Measurements from ENCODE around the gene ZMYND8. TPM values are rescaled to one million over a fixed set of nuclear protein-coding genes. Genes with fewer than 3 reads are reported as not detected.
"Not testable (repeated sequence)": the region's sequence is repeated elsewhere in the genome, so short reads cannot be mapped to it uniquely, and the experiment has no call there.

The ZMYND8 gene
- 51.4 and 52.3 TPM in 2 replicates for total RNA-seq

DNA sequence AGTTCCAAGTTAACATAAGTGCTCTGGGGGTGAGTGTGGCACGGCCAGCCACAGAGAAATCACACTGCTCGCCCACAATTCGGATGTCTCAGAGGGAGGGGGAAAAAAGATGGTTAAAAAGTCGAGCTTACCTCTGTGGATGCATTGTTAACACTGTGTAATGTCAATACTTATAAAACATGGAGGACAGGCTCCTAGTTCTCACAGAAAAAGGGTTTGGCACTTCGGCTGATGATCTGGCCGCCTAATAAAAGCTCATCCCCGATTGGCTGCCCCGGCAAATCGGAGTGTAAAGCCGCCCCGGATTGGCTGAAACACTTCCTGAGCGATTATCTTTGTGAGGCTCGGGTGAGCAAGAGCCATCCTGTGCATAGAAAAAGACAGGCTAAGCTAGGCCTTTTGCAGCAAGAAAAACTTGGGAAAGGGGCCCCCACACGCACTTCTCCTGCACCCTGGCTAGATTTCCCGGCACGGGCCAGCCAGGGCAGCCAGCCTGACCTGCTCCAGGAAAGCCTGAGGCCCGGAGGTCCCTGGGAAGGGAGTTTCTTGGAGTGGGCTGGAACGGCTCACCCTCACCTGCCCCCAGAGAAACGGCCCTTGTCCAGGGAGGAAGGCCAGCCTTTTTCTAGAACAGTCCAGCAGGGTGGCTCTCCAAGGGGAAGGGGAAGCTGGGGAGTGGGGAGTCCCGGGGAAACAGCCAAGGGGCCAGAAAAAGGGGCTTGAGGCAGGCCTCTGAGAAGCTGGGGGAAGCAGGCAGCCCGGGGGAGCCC, at the start of gene ZMYND8:
Gene ZMYND8, minus strand, starts transcription at position 174 of the 770 bp plus-strand sequence. Its CDS starts 29 bp downstream, at position 145.
- intact Hi-C loops (cut with micrococcal nuclease) = loop anchor here (1.0 to 2.0 kb wide), 6 partner anchors 24 to 366 kb away; partner anchors contain the start of gene NCOA3

DNA sequence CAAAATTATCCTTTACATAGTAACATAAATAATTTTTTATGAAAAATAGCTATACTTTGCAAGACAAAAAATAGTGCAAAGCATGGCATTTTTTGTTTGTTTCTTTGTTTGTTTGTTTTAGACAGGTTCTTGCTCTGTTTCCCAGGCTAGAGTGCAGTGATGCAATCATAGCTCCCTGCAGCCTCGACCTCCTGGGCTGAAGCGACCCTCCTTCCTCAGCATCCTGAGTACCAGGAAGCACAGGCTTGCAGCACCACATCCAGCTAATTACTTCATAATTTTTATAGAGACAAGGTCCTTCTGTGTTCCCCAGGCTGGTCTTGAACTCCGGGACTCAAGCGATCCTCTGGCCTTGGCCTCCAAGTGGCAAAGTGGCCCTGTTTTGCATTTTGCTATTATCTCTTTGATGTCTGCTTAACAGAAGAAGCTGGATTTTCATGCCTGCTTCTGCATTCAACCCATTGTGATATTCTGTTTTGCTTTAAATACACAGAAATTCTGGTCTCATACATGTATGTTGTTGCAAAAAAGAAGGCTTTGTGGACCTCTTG, 49.4 kb upstream of the ZMYND8 start:
- intact Hi-C loops (cut with micrococcal nuclease) = no loop called here

DNA sequence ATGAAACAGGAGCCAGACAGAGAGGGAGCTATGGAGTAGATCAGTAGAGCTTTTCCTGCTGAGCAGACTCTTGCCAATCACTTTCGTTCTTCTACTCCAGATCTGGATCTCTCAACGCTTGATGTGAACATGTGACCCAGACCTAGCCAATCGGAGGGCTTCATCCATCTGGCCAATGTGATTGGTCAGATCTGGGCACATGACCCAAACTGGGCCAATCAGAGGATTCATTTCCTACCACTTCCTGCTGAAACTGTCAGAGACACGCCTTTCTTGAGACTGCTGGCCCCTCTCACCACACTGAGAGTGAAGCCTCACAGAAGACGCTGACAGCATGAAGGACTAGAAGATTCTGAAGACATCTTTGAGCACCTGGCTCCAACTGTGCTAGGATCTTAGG, 44.2 kb upstream of the ZMYND8 start:
- intact Hi-C loops (cut with micrococcal nuclease) = no loop called here

DNA sequence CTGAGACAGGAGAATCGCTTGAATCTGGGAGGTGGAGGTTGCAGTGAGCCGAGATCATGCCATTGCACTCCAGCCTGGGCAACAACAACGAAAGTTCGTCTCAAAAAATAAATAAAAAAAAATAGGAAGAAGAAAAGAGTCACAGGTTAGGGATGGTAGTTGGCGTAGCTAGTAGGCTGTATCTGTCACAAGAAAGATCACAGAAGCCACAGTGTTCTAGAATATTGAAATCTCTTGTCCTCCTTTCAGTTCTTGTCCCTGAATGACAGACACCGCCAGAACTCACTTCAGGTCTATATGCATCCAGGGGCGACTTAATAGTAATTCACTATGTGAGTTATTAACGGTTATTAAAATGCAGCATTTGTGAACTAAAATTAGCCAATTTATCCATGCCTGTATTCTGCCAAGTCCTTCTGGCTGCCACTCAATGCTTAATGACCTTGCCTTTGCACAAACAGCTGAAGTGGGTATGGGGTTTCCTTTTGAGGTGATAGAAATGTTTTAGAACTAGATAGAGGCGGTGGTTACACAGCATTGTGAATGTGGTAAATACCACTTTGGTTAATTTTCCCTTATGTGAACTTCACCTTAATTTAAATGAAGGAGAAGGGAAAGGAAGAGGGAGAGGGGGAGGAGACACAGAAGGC, 41.3 kb upstream of the ZMYND8 start:
- intact Hi-C loops (cut with micrococcal nuclease) = loop anchor here (5.0 kb wide), 1 partner anchor 105 kb away; the partner anchor contains the start of gene NCOA3

DNA sequence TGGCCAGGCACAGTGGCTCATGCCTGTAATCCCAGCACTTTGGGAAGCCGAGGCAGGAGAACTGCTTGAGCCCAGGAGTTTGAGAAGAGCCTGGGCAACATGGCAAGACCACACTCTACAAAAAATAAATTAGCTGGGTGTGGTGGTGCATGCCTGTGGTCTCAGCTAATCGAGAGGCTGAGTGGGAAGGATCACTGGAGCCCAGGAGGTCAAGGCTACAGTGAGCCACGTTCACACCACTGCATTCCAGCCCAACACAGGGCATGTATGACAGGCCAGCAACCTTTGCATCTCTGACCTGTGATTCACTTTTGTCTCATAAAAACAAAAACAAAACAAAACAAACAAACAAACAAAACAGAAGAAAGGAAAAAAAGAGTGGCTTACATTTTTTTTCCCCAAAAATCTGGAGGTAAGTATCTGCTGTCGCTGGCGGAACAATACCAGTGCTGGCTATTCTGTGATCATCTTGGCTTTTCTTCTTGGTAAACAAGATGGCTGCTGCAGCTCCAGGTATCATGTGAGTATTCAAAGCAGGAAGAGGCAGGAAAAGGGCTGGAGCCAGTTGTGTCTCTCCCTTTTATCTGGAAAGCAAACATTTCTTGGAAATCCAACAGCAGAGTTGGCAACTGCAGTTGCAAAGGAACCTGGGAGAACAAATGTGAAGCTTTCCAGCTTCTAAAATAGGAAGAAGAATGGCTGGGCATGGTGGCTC, 40.4 kb upstream of the ZMYND8 start:
- intact Hi-C loops (cut with micrococcal nuclease) = loop anchor here (5.0 kb wide), 1 partner anchor 105 kb away; the partner anchor contains the start of gene NCOA3

DNA sequence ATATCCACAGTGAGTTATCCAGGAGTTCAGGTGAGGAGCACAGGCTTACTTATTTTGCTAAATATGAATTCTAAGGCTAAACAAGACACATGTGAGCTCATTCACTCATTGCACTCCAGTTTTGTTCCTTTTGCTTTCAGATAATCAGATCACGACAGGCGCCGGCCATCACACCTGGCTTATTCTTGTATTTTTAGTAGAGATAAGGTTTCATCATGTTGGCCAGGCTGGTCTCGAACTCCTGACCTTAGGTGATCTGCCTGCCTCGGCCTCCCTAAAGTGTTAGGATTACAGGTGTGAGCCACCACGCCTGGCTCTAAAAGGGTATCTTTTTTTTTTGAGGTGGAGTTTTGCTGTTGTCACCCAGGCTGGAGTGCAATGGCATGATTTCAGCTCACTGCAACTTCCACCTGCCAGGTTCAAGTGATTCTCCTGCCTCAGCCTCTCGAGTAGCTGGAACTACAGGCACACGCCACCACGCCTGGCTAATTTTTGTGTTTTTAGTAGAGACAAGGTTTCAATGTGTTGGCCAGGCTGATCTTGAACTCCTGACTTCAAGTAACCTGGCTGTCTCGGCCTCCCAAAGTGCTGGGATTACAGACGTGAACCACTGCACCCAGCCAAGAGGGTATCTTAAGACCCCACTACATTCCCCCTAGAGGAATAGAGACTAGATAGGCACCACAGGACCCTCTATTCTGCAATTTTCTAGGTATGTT, 37.5 kb upstream of the ZMYND8 start:
- intact Hi-C loops (cut with micrococcal nuclease) = not testable (repeated sequence)

DNA sequence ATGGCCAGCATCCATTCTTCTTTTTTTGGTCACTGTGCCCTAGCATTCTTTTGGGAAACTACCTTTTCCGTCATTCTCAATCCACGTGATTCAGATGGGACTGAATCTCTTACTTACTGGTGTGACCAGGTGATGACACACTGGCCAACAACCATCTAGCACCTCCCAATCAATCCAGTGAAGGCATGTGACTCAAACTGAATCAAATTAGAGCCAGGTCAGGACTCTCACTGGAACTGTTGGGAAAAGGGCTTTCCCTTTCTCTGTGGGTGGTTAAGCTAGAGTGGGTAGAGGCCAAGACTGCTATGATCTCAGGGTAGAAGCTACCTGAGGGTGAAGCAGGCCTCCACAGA, 36.2 kb upstream of the ZMYND8 start:
- intact Hi-C loops (cut with micrococcal nuclease) = no loop called here

DNA sequence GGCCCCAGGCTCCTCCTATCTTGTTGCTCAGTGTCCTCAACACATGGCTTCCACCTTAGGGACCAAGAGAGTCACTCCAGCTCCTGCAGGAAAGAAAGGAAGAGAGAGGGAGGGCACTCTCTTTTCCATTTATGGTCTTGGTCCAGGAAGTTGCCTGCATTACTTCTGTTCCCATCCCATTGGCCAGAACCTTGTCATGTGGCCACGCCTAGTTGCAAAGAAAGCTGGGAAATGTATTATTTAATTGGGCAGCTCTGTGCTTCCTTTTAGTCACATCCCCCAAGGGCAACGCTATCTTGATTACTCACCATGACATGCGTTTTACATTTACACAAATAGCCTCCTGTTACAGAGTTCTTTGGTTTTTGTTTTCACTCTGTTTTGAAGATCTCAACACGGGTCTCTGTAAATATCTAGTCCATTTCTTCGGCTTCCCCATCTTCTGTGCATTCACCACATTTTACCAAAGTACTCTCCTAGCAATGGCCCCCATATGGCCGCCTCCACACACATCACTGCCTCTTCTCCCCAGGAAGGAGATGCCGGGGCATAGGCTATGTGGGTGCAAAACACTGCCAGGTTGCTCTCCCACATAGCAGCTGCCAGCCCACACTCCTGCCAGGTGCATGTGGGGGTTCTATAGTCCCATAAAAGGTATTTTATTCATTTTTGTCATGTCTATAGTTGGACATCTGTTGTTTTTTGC, 35.7 kb upstream of the ZMYND8 start:
- intact Hi-C loops (cut with micrococcal nuclease) = no loop called here

DNA sequence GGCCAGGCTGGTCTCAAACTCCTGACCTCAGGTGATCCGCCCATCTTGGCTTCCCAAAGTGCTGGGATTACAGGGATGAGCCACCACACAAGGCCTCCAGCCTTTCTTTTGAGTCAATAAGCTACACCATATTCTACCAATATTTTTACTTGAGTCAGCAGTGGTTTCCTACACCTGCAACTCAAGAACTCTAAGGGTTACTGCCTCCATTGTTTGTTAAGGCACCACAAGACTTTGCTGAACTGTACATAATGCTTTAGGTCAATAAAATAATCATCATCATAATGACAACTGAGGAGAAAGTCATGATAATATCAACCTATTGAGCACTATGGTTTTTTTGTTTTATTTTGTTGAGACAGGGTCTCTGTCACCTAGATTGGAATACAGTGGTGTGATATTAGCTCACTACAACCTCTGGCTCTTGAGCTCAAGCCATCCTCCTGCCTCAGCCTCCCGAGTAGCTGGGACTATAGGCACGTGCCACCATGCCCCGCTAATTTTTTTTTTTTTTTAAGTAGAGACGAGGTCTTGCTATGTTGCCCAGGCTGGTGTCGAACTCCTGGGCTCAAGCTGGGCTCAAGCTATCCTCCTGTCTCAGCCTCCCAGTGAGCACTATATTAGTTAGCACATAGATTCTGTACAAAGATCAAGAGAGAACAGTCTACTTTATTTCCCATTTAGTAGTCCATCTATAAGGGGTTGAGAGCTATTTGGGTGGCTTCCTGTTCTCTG, 34.9 kb upstream of the ZMYND8 start:
- intact Hi-C loops (cut with micrococcal nuclease) = no loop called here

DNA sequence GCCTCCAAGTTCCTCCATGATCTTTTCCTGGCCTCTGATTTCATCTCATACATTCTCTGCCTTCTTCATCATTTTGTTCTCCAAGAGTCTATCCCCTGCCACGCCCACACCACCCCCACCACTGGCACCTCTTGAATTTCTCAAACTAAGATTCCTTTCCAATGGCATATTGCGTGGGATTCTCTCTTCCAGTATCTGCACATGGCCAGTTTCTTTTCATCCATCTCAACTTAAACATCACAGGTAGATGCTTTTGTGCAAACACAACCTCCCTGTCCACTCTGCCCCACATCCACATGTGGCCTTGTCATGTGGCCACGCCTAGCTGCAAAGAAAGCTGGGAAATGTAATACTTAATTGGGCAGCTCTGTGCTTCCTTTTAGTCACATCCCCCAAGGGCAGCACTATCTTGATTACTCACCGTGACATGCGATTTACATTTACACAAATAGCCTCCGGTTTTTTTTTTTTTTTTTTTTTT, 33.4 kb upstream of the ZMYND8 start:
- intact Hi-C loops (cut with micrococcal nuclease) = no loop called here

DNA sequence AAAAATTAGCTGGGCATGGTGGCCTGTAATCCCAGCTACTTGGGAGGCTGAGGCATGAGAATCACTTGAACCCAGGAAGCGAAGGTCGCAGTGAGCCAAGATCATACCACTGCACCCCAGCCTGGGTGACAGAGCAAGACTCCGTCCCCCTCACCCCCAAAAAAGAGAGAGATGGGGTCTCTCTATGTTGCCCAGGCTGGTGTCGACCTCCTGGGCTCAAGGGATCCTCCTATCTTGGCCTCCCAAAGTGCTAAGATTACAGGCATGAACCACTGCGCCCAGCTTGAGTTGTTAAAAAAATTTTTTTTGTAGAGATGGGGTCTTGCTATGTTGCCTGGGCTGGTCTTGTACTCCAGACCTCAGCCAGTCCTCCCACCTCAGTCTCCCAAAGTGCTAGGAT, 29.5 kb upstream of the ZMYND8 start:
- intact Hi-C loops (cut with micrococcal nuclease) = loop anchor here (2.0 kb wide), 1 partner anchor 633 kb away; no protein-coding TSS in a partner anchor

DNA sequence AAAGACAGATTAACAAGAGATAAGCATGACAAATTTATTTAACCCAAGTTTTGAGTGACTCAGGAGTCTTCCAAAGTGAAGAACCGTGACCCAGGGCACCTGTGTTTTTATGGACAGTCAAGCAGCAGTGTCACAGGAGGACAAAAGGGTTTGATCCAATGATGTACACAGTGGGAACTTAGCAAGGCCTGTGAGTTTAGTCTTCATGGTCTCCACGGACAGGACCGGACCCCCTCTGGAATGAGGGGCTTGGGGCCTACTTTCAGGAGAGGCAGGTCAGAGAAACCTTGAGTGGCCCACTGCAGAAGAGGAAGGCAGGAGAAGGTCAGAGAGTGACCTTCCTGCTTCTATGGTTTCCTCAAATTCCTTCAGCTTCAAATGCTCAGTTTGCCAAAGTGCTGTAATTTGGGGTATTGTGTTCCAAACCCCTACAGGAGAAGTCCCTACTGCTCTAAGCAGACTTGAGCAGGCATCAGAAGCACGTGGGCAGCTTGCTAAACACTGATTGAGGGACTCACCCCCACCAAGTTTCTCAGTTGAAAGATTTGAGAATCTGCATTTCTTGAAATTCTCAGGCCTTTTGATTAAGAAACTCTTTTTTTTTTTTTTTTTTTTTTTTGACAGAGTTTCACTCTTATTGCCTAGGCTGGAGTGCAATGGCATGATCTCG, 26.4 kb upstream of the ZMYND8 start:
- intact Hi-C loops (cut with micrococcal nuclease) = no loop called here

DNA sequence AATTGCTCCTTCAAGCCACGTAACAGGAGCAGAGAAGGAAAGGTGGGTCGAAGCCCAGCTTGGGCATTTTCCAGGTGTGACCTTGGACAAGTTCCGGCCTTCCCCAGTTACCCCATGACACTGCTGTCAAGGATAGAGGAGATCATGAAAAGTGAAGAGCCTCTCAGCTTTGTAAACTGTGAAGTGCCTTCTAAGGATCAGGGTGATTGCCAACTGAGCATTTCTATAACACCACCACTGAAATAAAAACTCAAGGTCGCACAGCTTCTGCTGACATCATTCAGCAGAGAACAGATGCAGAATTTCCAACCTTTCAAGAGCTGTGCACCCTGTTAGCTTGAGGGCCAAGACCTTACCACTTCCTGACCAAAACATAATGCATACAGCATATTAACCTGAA, 24.0 kb upstream of the ZMYND8 start:
- intact Hi-C loops (cut with micrococcal nuclease) = loop anchor here (2.0 kb wide), 1 partner anchor 24 kb away; the partner anchor contains the start of gene ZMYND8

DNA sequence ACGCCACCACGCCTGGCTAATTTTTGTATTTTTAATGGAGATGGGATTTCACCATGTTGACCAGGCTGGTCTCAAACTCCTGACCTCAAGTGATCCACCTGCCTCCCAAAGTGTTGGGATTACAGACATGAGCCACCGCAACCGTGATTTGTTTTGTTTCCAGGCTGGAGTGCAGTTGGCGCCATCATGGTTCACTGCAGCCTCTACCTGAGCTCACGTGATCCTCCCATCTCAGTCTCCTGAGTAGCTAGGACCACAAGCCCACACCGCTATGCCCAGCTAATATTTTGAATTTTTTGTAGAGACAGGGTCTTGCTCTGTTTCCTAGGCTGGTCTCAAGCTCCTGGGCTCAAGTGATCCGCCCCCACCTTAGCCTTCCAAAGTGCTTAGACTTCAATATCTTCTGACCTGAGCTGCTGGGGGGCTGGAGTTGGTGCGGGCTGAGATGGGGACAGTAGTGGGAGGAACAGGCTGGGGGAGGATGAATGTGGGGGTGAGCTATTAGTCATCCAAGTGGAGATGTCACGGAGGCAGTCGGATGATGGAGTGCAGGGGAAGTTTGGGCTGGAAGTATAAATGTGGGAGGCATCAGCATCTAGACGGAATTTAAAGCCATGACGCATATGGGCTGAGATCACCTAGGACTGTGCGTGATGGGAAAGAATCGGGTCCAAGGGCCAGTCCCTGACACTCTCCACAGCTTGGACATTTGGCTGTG, 23.1 kb upstream of the ZMYND8 start:
- intact Hi-C loops (cut with micrococcal nuclease) = loop anchor here (2.0 kb wide), 1 partner anchor 23 kb away; the partner anchor contains the start of gene ZMYND8

DNA sequence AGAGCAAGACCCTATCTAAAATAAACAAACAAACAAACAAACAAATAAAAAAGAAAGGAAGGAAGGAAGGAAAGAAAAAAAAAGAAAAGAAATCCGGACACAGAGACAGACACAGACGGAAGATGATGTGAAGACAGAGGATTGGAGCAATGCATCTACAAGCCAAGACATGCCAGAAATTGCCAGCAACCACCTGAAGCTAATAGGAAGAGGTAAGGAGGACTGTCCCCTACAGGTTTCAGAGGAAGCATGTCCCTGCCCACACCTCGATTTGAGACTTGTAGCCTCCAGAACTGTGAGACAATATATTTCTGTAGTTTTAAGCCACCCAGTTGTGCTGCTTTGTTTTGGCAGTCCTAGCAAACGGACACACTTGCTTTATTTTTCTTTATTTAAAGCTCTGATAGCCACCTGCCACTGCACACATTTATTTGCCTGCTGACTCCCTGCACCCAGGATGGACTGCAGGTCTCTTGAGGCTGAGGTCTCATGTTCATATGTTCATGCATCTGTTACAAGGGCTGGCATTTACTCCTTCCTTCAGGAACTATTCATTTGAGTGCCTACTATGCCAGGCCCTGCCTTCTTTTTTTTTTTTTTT, 20.7 kb upstream of the ZMYND8 start:
- intact Hi-C loops (cut with micrococcal nuclease) = no loop called here

DNA sequence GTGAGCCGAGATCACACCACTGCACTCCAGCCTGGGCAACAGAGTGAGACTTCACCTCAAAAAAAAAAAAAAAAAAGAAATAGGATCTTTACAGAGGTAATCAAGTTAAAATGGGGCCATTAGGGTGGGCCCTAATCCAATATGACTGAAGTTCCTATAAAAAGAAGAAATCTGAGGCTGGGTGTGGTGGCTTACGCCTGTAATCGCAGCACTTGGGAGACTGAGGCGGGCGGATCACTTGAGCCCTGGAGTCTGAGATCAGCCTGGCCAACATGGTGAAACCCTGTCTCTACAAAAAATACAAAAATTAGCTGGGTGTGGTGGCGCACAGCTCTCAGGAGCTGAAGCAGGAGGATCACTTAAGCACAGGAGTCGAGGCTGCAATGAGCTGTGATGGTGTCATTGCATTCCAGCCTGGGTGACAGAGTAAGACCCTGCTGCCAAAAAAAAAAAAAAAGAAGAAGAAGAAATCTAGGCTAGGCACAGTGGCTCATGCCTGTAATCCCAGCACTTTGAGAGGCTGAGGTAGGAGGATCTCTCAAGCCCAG, 19.7 kb upstream of the ZMYND8 start:
- intact Hi-C loops (cut with micrococcal nuclease) = not testable (repeated sequence)

DNA sequence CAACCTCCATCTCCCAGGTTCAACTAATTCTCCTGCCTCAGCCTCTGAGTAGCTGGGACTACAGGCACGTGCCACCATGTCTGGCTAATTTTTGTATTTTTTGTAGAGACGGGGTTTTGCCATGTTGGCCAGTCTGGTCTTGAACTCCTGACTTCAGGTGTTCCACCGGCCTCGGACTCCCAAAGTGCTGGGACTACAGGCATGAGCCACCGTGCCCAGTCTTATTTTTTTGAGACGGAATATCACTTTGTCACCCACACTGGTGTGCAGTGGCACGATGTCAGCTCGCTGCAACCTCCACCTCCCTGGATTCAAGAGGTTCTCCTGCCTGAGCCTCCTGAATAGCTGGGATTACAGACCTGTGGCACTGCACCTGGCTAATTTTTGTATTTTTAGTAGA, 17.6 kb upstream of the ZMYND8 start:
- intact Hi-C loops (cut with micrococcal nuclease) = not testable (repeated sequence)
